ENCODE results near the gene C15orf39. TPM values are rescaled to one million over a fixed set of nuclear protein-coding genes. Genes with fewer than 3 reads are reported as not detected.

Gene C15orf39
- total and polyA plus RNA-seq, 2 of the 13 experiments (the other 11 are each of a cell fraction or from before 2014, with no cell fraction given) = 6.2 to 13.5 TPM

DNA sequence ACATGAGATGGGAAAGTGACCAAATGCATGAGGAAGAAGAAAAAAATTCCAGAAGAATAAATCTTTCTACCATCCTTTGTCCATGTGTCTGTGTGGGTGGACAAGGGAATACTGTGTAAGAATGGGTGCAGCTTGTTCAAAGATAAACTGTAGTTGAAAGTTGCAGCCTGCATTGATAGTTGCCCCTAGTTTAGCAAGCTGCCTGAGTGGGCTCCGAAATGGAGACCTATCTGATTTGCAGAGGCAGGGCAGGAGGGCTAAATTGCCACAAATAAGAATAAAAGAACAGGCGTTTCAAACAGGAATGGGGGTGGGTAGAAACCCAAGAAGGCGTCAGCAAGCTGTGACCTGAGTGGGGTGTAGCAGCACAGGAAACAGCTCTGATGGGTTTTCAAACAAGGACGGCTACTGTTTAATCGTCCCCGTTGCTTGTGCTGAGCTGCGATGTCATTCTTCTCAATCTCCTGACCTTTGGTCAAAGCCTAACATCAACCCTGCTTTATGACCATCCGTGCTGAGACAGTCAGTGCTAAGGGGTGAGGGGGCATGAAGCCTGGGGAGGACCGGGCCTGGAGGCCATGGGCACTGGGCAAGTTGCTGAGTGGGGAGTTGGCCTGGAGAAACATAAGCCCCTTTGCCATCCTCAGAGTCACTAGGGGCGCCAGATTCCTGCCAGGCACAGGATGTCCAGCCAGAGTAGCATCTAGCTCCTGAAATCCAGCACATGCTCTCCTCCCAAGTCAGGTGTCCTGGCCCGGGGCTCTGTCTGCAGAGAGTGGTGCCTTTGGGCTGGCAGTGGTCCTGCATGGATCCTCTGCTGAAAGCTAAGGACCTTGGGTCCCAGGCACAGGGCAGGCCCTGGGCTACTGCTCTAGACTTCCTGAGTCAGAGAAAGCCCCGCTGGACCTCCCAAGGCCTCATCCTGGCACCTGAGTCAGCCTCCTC lies 19.2 kb upstream of the C15orf39 start (continued):
- TF ChIP-seq, protein P1, sequence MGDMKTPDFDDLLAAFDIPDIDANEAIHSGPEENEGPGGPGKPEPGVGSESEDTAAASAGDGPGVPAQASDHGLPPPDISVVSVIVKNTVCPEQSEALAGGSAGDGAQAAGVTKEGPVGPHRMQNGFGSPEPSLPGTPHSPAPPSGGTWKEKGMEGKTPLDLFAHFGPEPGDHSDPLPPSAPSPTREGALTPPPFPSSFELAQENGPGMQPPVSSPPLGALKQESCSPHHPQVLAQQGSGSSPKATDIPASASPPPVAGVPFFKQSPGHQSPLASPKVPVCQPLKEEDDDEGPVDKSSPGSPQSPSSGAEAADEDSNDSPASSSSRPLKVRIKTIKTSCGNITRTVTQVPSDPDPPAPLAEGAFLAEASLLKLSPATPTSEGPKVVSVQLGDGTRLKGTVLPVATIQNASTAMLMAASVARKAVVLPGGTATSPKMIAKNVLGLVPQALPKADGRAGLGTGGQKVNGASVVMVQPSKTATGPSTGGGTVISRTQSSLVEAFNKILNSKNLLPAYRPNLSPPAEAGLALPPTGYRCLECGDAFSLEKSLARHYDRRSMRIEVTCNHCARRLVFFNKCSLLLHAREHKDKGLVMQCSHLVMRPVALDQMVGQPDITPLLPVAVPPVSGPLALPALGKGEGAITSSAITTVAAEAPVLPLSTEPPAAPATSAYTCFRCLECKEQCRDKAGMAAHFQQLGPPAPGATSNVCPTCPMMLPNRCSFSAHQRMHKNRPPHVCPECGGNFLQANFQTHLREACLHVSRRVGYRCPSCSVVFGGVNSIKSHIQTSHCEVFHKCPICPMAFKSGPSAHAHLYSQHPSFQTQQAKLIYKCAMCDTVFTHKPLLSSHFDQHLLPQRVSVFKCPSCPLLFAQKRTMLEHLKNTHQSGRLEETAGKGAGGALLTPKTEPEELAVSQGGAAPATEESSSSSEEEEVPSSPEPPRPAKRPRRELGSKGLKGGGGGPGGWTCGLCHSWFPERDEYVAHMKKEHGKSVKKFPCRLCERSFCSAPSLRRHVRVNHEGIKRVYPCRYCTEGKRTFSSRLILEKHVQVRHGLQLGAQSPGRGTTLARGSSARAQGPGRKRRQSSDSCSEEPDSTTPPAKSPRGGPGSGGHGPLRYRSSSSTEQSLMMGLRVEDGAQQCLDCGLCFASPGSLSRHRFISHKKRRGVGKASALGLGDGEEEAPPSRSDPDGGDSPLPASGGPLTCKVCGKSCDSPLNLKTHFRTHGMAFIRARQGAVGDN (CRISPR knock-in tag; IDR thresholded peaks at IDR 0.05) = peak; percentile 89
- TF ChIP-seq, protein P2, sequence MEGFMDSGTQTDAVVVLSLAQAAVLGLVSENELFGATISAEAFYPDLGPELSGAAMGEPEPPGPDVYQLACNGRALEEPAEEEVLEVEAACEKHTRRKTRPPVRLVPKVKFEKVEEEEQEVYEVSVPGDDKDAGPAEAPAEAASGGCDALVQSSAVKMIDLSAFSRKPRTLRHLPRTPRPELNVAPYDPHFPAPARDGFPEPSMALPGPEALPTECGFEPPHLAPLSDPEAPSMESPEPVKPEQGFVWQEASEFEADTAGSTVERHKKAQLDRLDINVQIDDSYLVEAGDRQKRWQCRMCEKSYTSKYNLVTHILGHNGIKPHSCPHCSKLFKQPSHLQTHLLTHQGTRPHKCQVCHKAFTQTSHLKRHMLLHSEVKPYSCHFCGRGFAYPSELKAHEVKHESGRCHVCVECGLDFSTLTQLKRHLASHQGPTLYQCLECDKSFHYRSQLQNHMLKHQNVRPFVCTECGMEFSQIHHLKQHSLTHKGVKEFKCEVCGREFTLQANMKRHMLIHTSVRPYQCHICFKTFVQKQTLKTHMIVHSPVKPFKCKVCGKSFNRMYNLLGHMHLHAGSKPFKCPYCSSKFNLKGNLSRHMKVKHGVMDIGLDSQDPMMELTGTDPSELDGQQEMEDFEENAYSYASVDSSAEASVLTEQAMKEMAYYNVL (CRISPR knock-in tag; IDR thresholded peaks at IDR 0.05; ENCODE audit: borderline replicate concordance) = peak; percentile 57; the same call in 1 of the 2 replicates
- peak; percentile 46; the same call in 1 of the 2 replicates for TF ChIP-seq PITX1 (CRISPR knock-in tag; IDR thresholded peaks at IDR 0.05)
- TF ChIP-seq ZNF629 (CRISPR knock-in tag; conservative IDR thresholded peaks at IDR 0.05) = 0 out of 2 replicates have a peak, but pooled peaks have one; percentile 7
- peak; percentile 19; the same call in 1 of the 2 replicates for TF ChIP-seq STAG1 (CRISPR knock-in tag; IDR thresholded peaks at IDR 0.05)
- peak; percentile 34; the same call in 1 of the 2 replicates for TF ChIP-seq MIER2 (CRISPR knock-in tag; IDR thresholded peaks at IDR 0.05)
- no peak for TF ChIP-seq ZC3H4 (CRISPR knock-in tag; IDR thresholded peaks at IDR 0.05; ENCODE audit: borderline replicate concordance)
- TF ChIP-seq, protein P3, sequence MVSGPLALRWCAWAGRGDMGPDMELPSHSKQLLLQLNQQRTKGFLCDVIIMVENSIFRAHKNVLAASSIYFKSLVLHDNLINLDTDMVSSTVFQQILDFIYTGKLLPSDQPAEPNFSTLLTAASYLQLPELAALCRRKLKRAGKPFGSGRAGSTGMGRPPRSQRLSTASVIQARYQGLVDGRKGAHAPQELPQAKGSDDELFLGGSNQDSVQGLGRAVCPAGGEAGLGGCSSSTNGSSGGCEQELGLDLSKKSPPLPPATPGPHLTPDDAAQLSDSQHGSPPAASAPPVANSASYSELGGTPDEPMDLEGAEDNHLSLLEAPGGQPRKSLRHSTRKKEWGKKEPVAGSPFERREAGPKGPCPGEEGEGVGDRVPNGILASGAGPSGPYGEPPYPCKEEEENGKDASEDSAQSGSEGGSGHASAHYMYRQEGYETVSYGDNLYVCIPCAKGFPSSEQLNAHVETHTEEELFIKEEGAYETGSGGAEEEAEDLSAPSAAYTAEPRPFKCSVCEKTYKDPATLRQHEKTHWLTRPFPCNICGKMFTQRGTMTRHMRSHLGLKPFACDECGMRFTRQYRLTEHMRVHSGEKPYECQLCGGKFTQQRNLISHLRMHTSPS (CRISPR knock-in tag; IDR thresholded peaks at IDR 0.05; ENCODE audit: low read depth) = peak; percentile 82
- TF ChIP-seq ZNF788 (CRISPR knock-in tag; IDR thresholded peaks at IDR 0.05; ENCODE audit: borderline replicate concordance) = peak; percentile 26; the same call in 1 of the 2 replicates
- no peak for TF ChIP-seq ATRX (CRISPR knock-in tag; IDR thresholded peaks at IDR 0.05; ENCODE audit: borderline replicate concordance)
- 0 out of 2 replicates have a peak, but pooled peaks have one; percentile 11 for TF ChIP-seq JUND (CRISPR knock-in tag; IDR thresholded peaks at IDR 0.05)
- TF ChIP-seq, protein P4, sequence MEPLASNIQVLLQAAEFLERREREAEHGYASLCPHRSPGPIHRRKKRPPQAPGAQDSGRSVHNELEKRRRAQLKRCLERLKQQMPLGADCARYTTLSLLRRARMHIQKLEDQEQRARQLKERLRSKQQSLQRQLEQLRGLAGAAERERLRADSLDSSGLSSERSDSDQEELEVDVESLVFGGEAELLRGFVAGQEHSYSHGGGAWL (CRISPR knock-in tag; IDR thresholded peaks at IDR 0.05) = no peak
- TF ChIP-seq POLR2G (IDR thresholded peaks at IDR 0.05; ENCODE audit: low read depth, low read length) = peak; percentile 77
- TF ChIP-seq, protein P5, sequence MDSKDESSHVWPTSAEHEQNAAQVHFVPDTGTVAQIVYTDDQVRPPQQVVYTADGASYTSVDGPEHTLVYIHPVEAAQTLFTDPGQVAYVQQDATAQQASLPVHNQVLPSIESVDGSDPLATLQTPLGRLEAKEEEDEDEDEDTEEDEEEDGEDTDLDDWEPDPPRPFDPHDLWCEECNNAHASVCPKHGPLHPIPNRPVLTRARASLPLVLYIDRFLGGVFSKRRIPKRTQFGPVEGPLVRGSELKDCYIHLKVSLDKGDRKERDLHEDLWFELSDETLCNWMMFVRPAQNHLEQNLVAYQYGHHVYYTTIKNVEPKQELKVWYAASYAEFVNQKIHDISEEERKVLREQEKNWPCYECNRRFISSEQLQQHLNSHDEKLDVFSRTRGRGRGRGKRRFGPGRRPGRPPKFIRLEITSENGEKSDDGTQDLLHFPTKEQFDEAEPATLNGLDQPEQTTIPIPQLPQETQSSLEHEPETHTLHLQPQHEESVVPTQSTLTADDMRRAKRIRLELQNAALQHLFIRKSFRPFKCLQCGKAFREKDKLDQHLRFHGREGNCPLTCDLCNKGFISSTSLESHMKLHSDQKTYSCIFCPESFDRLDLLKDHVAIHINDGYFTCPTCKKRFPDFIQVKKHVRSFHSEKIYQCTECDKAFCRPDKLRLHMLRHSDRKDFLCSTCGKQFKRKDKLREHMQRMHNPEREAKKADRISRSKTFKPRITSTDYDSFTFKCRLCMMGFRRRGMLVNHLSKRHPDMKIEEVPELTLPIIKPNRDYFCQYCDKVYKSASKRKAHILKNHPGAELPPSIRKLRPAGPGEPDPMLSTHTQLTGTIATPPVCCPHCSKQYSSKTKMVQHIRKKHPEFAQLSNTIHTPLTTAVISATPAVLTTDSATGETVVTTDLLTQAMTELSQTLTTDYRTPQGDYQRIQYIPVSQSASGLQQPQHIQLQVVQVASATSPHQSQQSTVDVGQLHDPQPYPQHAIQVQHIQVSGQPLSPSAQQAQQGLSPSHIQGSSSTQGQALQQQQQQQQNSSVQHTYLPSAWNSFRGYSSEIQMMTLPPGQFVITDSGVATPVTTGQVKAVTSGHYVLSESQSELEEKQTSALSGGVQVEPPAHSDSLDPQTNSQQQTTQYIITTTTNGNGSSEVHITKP (CRISPR knock-in tag; IDR thresholded peaks at IDR 0.05; ENCODE audit: low read depth) = 0 out of 2 replicates have a peak, but pooled peaks have one; percentile 19
- peak; percentile 61; the same call in 1 of the 2 replicates for TF ChIP-seq ZNF891 (CRISPR knock-in tag; IDR thresholded peaks at IDR 0.05)

Measured in HepG2 (cell line).